ENCODE results near the gene GAS5.

GAS5 gene

GRCh38 chr1:173832748-173833147 is 35.0 kb downstream of the GAS5 start:
- no peak overlapping the region for H3K4me2 ChIP-seq (ENCODE audit: low read length)
- H3K27me3 ChIP-seq (ENCODE audit: control insufficient read depth, insufficient read depth, low read length), result no peaks in the 10 kb centered on the region
- H3K9me3 ChIP-seq (ENCODE audit: control insufficient read depth, low read length), result no peaks in the 10 kb centered on the region
- no peak overlapping the region for H3K27ac ChIP-seq
- no peaks in the 10 kb centered on the region for H3K4me1 ChIP-seq
- no peak for TF ChIP-seq CTCF (IDR thresholded peaks at IDR 0.05)
- no peak overlapping the region for H3K9ac ChIP-seq
- H3K4me3 ChIP-seq (ENCODE audit: low read depth, low read length), result no peak overlapping the region
- H3K79me2 ChIP-seq, result no peaks in the 10 kb centered on the region
- H3K36me3 ChIP-seq (ENCODE audit: control insufficient read depth, insufficient read depth, low read length), result no peaks in the 10 kb centered on the region
- no peak overlapping the region for H2AFZ ChIP-seq

GRCh38 chr1:173827611-173828010 is 40.2 kb downstream of the GAS5 start:
- no peak overlapping the region for H2AFZ ChIP-seq
- no peak for TF ChIP-seq CTCF (IDR thresholded peaks at IDR 0.05)

GRCh38 chr1:173824315-173825081 is 43.3 kb downstream of the GAS5 start, which contains the start of the genes CENPL and DARS2:
Gene CENPL (minus strand): TSS chr1:173824883. CDS start chr1:173811299, 13,584 bp downstream.
Gene DARS2 (plus strand): TSS chr1:173824673. CDS start chr1:173825230, 557 bp downstream.
- Histone ChIP-seq H3K4me1 (no peaks in the 10 kb centered on the region), H2AFZ (peak within 1 kb of the TSS; percentile 95), H3K27ac (peak within 1 kb of the TSS; percentile 88), H3K27me3 (ENCODE audit: control insufficient read depth, insufficient read depth, low read length) (no peaks in the 10 kb centered on the region), H3K9ac (peak within 1 kb of the TSS; percentile 46), H3K79me2 (no peaks in the 10 kb centered on the region), H3K4me2 (ENCODE audit: low read length) (peak within 1 kb of the TSS; percentile 94), H3K9me3 (ENCODE audit: control insufficient read depth, low read length) (no peaks in the 10 kb centered on the region), H3K36me3 (ENCODE audit: control insufficient read depth, insufficient read depth, low read length) (no peaks in the 10 kb centered on the region), H3K4me3 (ENCODE audit: low read depth, low read length) (peak within 1 kb of the TSS; percentile 78)
- no peak for TF ChIP-seq CTCF (IDR thresholded peaks at IDR 0.05)

More at GRCh38 chr1:173827611-173828010, 40.2 kb downstream of the GAS5 start:
- Histone ChIP-seq H3K9ac (no peak overlapping the region), H3K4me3 (ENCODE audit: low read depth, low read length) (no peak overlapping the region), H3K9me3 (ENCODE audit: control insufficient read depth, low read length) (no peaks in the 10 kb centered on the region), H3K4me1 (no peaks in the 10 kb centered on the region), H3K79me2 (no peaks in the 10 kb centered on the region), H3K4me2 (ENCODE audit: low read length) (no peak overlapping the region), H3K36me3 (ENCODE audit: control insufficient read depth, insufficient read depth, low read length) (no peaks in the 10 kb centered on the region), H3K27me3 (ENCODE audit: control insufficient read depth, insufficient read depth, low read length) (no peaks in the 10 kb centered on the region), H3K27ac (no peak overlapping the region)

- no peaks in the 10 kb centered on the region for H3K4me1 ChIP-seq
- H3K4me2 ChIP-seq (ENCODE audit: low read length), result peak overlapping the region; percentile 86
- peak overlapping the region; percentile 78 for H3K4me3 ChIP-seq (ENCODE audit: low read depth, low read length)
- H3K9ac ChIP-seq, result peak overlapping the region; percentile 21
- no peaks in the 10 kb centered on the region for H3K79me2 ChIP-seq
- H3K36me3 ChIP-seq (ENCODE audit: control insufficient read depth, insufficient read depth, low read length), result no peaks in the 10 kb centered on the region
- H2AFZ ChIP-seq, result peak overlapping the region; percentile 95
- no peaks in the 10 kb centered on the region for H3K9me3 ChIP-seq (ENCODE audit: control insufficient read depth, low read length)
- no peak for TF ChIP-seq CTCF (IDR thresholded peaks at IDR 0.05)
- peak overlapping the region; percentile 88 for H3K27ac ChIP-seq
- no peaks in the 10 kb centered on the region for H3K27me3 ChIP-seq (ENCODE audit: control insufficient read depth, insufficient read depth, low read length)
Observed at GRCh38 chr1:173823781-173824314, 43.9 kb downstream of the GAS5 start.

Data from parathyroid adenoma (tissue), 2 donors.